ENCODE results near the gene UNK. TPM values are rescaled to one million over a fixed set of nuclear protein-coding genes. Genes with fewer than 3 reads are reported as not detected.
"Not testable (repeated sequence)": the region's sequence is repeated elsewhere in the genome, so short reads cannot be mapped to it uniquely, and the experiment has no call there.

Gene UNK
- total RNA-seq, 2 experiments from 2014 or later = 21.8 to 24.7 TPM

- intact Hi-C loops (cut with micrococcal nuclease) = no loop called here
- peaks cover 8% of the 10 kb centered on the region for H3K36me3 Mint-ChIP-seq
- H3K4me3 Mint-ChIP-seq = no peak overlapping the region
- no peak for DNase-seq
- ChIA-PET POLR2A (interaction anchor here (1.0 to 1.4 kb wide), 2 partner anchors 14 to 30 kb away, joined by 3 read pairs; no protein-coding TSS in a partner anchor), CTCF (interaction anchor here (1.0 to 2.5 kb wide), 5 partner anchors 11 to 62 kb away, joined by 3 to 7 read pairs (median 4); no protein-coding TSS in a partner anchor)
- no peaks in the 10 kb centered on the region for H3K9me3 Mint-ChIP-seq
- H3K27ac Mint-ChIP-seq = no peak overlapping the region
- H3K27me3 Mint-ChIP-seq = no peaks in the 10 kb centered on the region
- peaks cover 7% of the 10 kb centered on the region for H3K4me1 Mint-ChIP-seq (ENCODE audit: low read depth)
These were observed 25.1 kb downstream of the UNK start for GRCh38 chr17:75809631-75810111.

- H3K36me3 Mint-ChIP-seq = peaks cover 8% of the 10 kb centered on the region
- intact Hi-C loops (cut with micrococcal nuclease) = no loop called here
- CTCF ChIA-PET = interaction anchor here (0.7 to 1.6 kb wide), 3 partner anchors 11 to 143 kb away, joined by 3 to 4 read pairs (median 3); partner anchors contain the start of gene RECQL5
- no peak overlapping the region for H3K27ac Mint-ChIP-seq
- H3K4me3 Mint-ChIP-seq = no peak overlapping the region
- no peak for DNase-seq
- POLR2A ChIA-PET = interaction anchor here (0.7 kb wide), 1 partner anchor 385 kb away, joined by 5 read pairs; no protein-coding TSS in a partner anchor
- H3K9me3 Mint-ChIP-seq = no peaks in the 10 kb centered on the region
- peaks cover 7% of the 10 kb centered on the region for H3K4me1 Mint-ChIP-seq (ENCODE audit: low read depth)
- no peaks in the 10 kb centered on the region for H3K27me3 Mint-ChIP-seq
These were observed 25.6 kb downstream of the UNK start for GRCh38 chr17:75810216-75810615.

- ChIA-PET CTCF (interaction anchor here (0.7 to 1.6 kb wide), 3 partner anchors 11 to 144 kb away, joined by 3 to 4 read pairs (median 3); partner anchors contain the start of gene RECQL5), POLR2A (interaction anchor here (0.7 kb wide), 1 partner anchor 386 kb away, joined by 5 read pairs; no protein-coding TSS in a partner anchor)
- intact Hi-C loops (cut with micrococcal nuclease); DNase-seq; H3K27ac Mint-ChIP-seq; H3K27me3 Mint-ChIP-seq; H3K4me1 Mint-ChIP-seq (ENCODE audit: low read depth); H3K36me3 Mint-ChIP-seq; H3K9me3 Mint-ChIP-seq; H3K4me3 Mint-ChIP-seq: not testable (repeated sequence)
These were observed 26.1 kb downstream of the UNK start for GRCh38 chr17:75810756-75811155.

- no peak overlapping the region for H3K4me3 Mint-ChIP-seq
- H3K27ac Mint-ChIP-seq = no peak overlapping the region
- peaks cover 8% of the 10 kb centered on the region for H3K36me3 Mint-ChIP-seq
- no peaks in the 10 kb centered on the region for H3K27me3 Mint-ChIP-seq
- ChIA-PET POLR2A (interaction anchor here (0.6 kb wide), 1 partner anchor 24 kb away, joined by 4 read pairs; no protein-coding TSS in a partner anchor), CTCF (interaction anchor here (0.7 to 1.6 kb wide), 2 partner anchors 12 to 37 kb away, joined by 3 to 4 read pairs; no protein-coding TSS in a partner anchor)
- H3K4me1 Mint-ChIP-seq (ENCODE audit: low read depth) = peaks cover 7% of the 10 kb centered on the region
- no peaks in the 10 kb centered on the region for H3K9me3 Mint-ChIP-seq
- no peak for DNase-seq
- intact Hi-C loops (cut with micrococcal nuclease) = no loop called here
These were observed 26.6 kb downstream of the UNK start for GRCh38 chr17:75811174-75811573.

DNA sequence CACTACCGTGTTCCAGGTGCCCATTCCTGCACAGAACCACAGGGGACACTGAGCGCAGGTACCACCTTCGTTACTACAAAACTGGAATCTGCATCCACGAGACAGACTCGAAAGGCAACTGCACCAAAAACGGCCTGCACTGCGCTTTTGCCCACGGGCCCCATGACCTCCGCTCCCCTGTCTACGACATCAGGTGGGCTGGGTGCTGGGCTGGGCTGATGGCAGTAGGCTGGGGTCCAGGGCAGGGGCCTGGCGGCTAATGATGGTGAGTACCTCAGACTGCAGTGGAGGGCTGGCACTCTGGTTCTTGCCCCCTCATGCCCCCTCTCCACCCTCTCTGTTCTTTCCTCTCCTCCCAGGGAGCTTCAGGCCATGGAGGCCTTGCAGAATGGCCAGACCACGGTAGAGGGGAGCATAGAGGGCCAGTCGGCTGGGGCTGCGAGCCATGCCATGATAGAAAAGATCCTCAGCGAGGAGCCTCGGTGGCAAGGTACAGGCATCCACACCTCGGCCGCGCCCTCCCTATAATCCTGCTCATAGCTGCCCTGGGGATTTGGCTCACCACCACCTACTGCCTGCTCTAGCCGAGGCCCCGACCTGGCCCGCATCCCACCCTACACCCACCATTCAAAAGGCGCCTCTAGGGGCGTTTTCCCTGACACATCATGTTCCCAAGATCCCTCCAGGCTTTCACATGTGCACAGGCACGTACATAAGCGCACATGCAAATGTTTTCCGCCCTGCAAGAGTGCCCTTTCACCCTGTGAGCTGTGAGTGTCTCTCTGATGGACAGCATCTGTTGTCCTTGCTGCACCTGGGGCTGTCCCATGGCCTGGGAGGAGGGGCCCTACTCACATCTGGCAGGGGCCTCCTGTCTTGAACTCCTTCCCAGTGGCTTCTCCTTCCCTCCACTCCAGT, 27.7 kb downstream of the UNK start:
- ChIA-PET POLR2A (no interaction called here), CTCF (interaction anchor here (1.3 kb wide), 1 partner anchor 36 kb away, joined by 3 read pairs; no protein-coding TSS in a partner anchor)
- H3K27ac Mint-ChIP-seq = no peak overlapping the region
- H3K9me3 Mint-ChIP-seq = no peaks in the 10 kb centered on the region
- DNase-seq = no peak
- no peak overlapping the region for H3K4me3 Mint-ChIP-seq
- intact Hi-C loops (cut with micrococcal nuclease) = no loop called here
- H3K36me3 Mint-ChIP-seq = peaks cover 10% of the 10 kb centered on the region
- H3K27me3 Mint-ChIP-seq = no peaks in the 10 kb centered on the region
- H3K4me1 Mint-ChIP-seq (ENCODE audit: low read depth) = peaks cover 7% of the 10 kb centered on the region

GRCh38 chr17:75813081-75814020, 28.7 kb downstream of the UNK start:
- Mint-ChIP-seq H3K36me3 (peaks cover 10% of the 10 kb centered on the region), H3K27me3 (no peaks in the 10 kb centered on the region), H3K4me3 (no peak overlapping the region), H3K9me3 (no peaks in the 10 kb centered on the region), H3K27ac (no peak overlapping the region), H3K4me1 (ENCODE audit: low read depth) (peaks cover 7% of the 10 kb centered on the region)
- ChIA-PET CTCF (interaction anchor here (1.2 to 1.3 kb wide), 2 partner anchors 35 to 63 kb away, joined by 3 read pairs; no protein-coding TSS in a partner anchor), POLR2A (no interaction called here)
- DNase-seq = no peak
- intact Hi-C loops (cut with micrococcal nuclease) = no loop called here

DNA sequence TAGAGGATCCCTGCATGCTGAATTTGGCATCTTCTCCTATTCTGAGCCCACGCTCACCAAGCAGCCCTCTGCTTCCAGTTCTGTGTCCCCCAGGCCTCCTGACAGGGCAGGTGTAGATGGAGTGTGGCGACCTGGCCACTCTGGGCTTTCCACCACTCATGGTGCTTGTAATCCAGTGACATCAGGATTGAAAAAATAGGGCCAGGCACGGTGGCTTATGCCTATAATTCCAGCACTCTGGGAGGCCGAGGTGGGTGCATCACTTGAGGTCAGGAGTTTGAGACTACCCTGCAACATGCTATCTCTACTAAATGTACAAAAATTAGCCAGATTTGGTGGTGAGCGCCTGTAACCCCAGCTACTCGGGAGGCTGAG, 29.4 kb downstream of the UNK start:
- DNase-seq = no peak
- no peak overlapping the region for H3K27ac Mint-ChIP-seq
- H3K4me3 Mint-ChIP-seq = no peak overlapping the region
- intact Hi-C loops (cut with micrococcal nuclease) = no loop called here
- H3K4me1 Mint-ChIP-seq (ENCODE audit: low read depth) = peaks cover 2% of the 10 kb centered on the region
- no peaks in the 10 kb centered on the region for H3K9me3 Mint-ChIP-seq
- ChIA-PET CTCF (interaction anchor here (1.2 to 2.2 kb wide), 2 partner anchors 13 to 64 kb away, joined by 3 to 8 read pairs; no protein-coding TSS in a partner anchor), POLR2A (no interaction called here)
- H3K27me3 Mint-ChIP-seq = no peaks in the 10 kb centered on the region
- peaks cover 15% of the 10 kb centered on the region for H3K36me3 Mint-ChIP-seq

- intact Hi-C loops (cut with micrococcal nuclease) = no loop called here
These were observed 30.3 kb downstream of the UNK start for GRCh38 chr17:75814900-75815373.

DNA sequence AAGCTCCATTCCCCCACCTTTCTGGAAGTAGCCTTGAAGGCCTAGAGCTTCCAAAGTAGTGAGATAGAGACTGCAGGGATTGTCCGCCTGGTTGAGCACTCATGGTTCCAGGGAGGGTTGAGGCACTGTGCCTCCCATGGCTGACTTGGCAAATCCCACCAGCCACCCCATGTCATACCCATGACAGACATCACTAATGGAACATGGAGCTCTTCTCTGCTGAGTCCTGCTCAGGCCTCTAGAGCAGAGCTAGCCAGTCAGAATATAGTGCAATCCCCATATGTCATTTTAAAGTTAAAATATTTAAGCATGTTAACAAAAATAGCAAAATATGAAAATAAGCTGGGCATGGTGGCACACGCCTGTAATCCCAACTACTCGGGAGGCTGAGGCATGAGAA, 30.8 kb downstream of the UNK start:
- no peaks in the 10 kb centered on the region for H3K9me3 Mint-ChIP-seq
- POLR2A ChIA-PET = no interaction called here
- CTCF ChIA-PET = interaction anchor here (0.5 to 2.2 kb wide), 5 partner anchors 11 to 68 kb away, joined by 3 to 8 read pairs (median 4); no protein-coding TSS in a partner anchor
- intact Hi-C loops (cut with micrococcal nuclease) = no loop called here
- peaks cover 21% of the 10 kb centered on the region for H3K36me3 Mint-ChIP-seq
- no peak overlapping the region for H3K4me3 Mint-ChIP-seq
- no peak for DNase-seq
- H3K27me3 Mint-ChIP-seq = no peaks in the 10 kb centered on the region
- H3K4me1 Mint-ChIP-seq (ENCODE audit: low read depth) = peaks cover 2% of the 10 kb centered on the region
- no peak overlapping the region for H3K27ac Mint-ChIP-seq

More at GRCh38 chr17:75814900-75815373, 30.3 kb downstream of the UNK start:
- no peak for DNase-seq
- Mint-ChIP-seq H3K36me3 (peaks cover 21% of the 10 kb centered on the region), H3K4me3 (no peak overlapping the region), H3K27ac (no peak overlapping the region), H3K27me3 (no peaks in the 10 kb centered on the region), H3K4me1 (ENCODE audit: low read depth) (peaks cover 2% of the 10 kb centered on the region), H3K9me3 (no peaks in the 10 kb centered on the region)
- POLR2A ChIA-PET = no interaction called here
- CTCF ChIA-PET = interaction anchor here (0.9 to 2.2 kb wide), 3 partner anchors 12 to 67 kb away, joined by 3 to 8 read pairs (median 4); no protein-coding TSS in a partner anchor

- Mint-ChIP-seq H3K4me1 (ENCODE audit: low read depth) (peaks cover 12% of the 10 kb centered on the region), H3K36me3 (peaks cover 27% of the 10 kb centered on the region), H3K4me3 (no peak overlapping the region), H3K27me3 (no peaks in the 10 kb centered on the region), H3K9me3 (no peaks in the 10 kb centered on the region), H3K27ac (no peak overlapping the region)
- POLR2A ChIA-PET = no interaction called here
- intact Hi-C loops (cut with micrococcal nuclease) = no loop called here
- DNase-seq = no peak
- CTCF ChIA-PET = interaction anchor here (1.1 to 1.4 kb wide), 3 partner anchors 10 to 31 kb away, joined by 3 to 5 read pairs (median 4); no protein-coding TSS in a partner anchor
These were observed 32.1 kb downstream of the UNK start for GRCh38 chr17:75816693-75817092.

GRCh38 chr17:75817571-75817970, 33.0 kb downstream of the UNK start:
- Mint-ChIP-seq H3K4me1 (ENCODE audit: low read depth) (peaks cover 21% of the 10 kb centered on the region), H3K4me3 (no peak overlapping the region), H3K9me3 (no peaks in the 10 kb centered on the region), H3K27me3 (no peaks in the 10 kb centered on the region), H3K36me3 (peaks cover 24% of the 10 kb centered on the region), H3K27ac (no peak overlapping the region)
- POLR2A ChIA-PET = no interaction called here
- intact Hi-C loops (cut with micrococcal nuclease) = no loop called here
- no peak for DNase-seq
- CTCF ChIA-PET = interaction anchor here (1.1 to 1.7 kb wide), 3 partner anchors 9 to 67 kb away, joined by 3 to 5 read pairs (median 3); no protein-coding TSS in a partner anchor

Data from activated CD4-positive, alpha-beta memory T cell treated with anti-CD3 and anti-CD28 coated beads for 36 hours (primary cell).